Calu3 (cell line): ENCODE measurements around the gene NUDT1. TPM values are rescaled to one million over a fixed set of nuclear protein-coding genes. Genes with fewer than 3 reads are reported as not detected.

Experiments
- BruUV-seq: library from RNA; stranded (reverse); fragments of 400-500 nt; replicated peaks from 2 replicates; lab custom pipeline; 2021; lab: Mats Ljungman, UMichigan
- CTCF ChIA-PET: fragments of 300-600 bp; sonication (Branson Sonifier 250); formaldehyde crosslinking; loops from one replicate; lab custom pipeline; 2022; ENCODE audit warnings: antibody characterized with exemption; lab: Charles Lee
- DNase-seq: peaks from one replicate; pipeline ENCODE4 v3.0.0; 2022
- H3K27ac Mint-ChIP-seq: one replicate; pipeline ENCODE4 v1.8.0; 2022; ENCODE audit warnings: mixed read lengths; ENCODE audit not compliant: unreplicated experiment
- H3K27me3 Mint-ChIP-seq: one replicate; pipeline ENCODE4 v1.8.0; 2022; ENCODE audit warnings: mixed read lengths; ENCODE audit not compliant: unreplicated experiment
- H3K36me3 Mint-ChIP-seq: one replicate; pipeline ENCODE4 v1.8.0; 2022; ENCODE audit warnings: mild to moderate bottlenecking, moderate library complexity, mixed read lengths; ENCODE audit not compliant: insufficient read depth, unreplicated experiment
- H3K4me1 Mint-ChIP-seq: one replicate; pipeline ENCODE4 v1.8.0; 2022; ENCODE audit warnings: mild to moderate bottlenecking, low read depth, mixed read lengths; ENCODE audit not compliant: unreplicated experiment
- H3K4me3 Mint-ChIP-seq: one replicate; pipeline ENCODE4 v1.8.0; 2022; ENCODE audit warnings: mild to moderate bottlenecking, low read depth, moderate library complexity, mixed read lengths; ENCODE audit not compliant: unreplicated experiment
- H3K9me3 Mint-ChIP-seq: one replicate; pipeline ENCODE4 v1.8.0; 2022; ENCODE audit warnings: low read depth, mixed read lengths; ENCODE audit not compliant: unreplicated experiment
- CTCF ChIP-seq: fragments of 200-600 bp; IDR thresholded peaks from one replicate; pipeline ENCODE4 v1.8.0; 2022; ENCODE audit warnings: antibody characterized with exemption; ENCODE audit not compliant: unreplicated experiment
- intact Hi-C: fragments of 100-400 bp; cut with micrococcal nuclease; formaldehyde crosslinking; loops from one replicate; pipeline ENCODE4 v1.10.0; 2022; ENCODE audit not compliant: unreplicated experiment
- total RNA-seq: library from RNA; stranded (reverse); gene quantifications from 2 replicates; pipeline ENCODE4 v1.2.3, GENCODE V29; 2022

Gene NUDT1
- total RNA-seq, 1 experiment from 2014 or later, result 65.6 TPM

GRCh38 chr7:2253525-2254244 lies 11.7 kb downstream of the NUDT1 start:
- CTCF ChIA-PET, result no interaction called here
- no peaks in the 10 kb centered on the region for H3K9me3 Mint-ChIP-seq
- no TSS peak for BruUV-seq
- intact Hi-C loops, result no loop called here
- no peak overlapping the region for H3K27ac Mint-ChIP-seq
- TF ChIP-seq CTCF, result no peak
- peaks cover 15% of the 10 kb centered on the region for H3K4me1 Mint-ChIP-seq
- DNase-seq, result no peak
- no peaks in the 10 kb centered on the region for H3K27me3 Mint-ChIP-seq
- no peak overlapping the region for H3K4me3 Mint-ChIP-seq
- H3K36me3 Mint-ChIP-seq, result peaks cover 53% of the 10 kb centered on the region

- no peaks in the 10 kb centered on the region for H3K9me3 Mint-ChIP-seq
- H3K4me1 Mint-ChIP-seq, result peaks cover 6% of the 10 kb centered on the region
- TF ChIP-seq CTCF, result no peak
- H3K27me3 Mint-ChIP-seq, result no peaks in the 10 kb centered on the region
- peaks cover 49% of the 10 kb centered on the region for H3K36me3 Mint-ChIP-seq
- CTCF ChIA-PET, result no interaction called here
- intact Hi-C loops, result no loop called here
- no TSS peak for BruUV-seq
- H3K4me3 Mint-ChIP-seq, result no peak overlapping the region
- no peak overlapping the region for H3K27ac Mint-ChIP-seq
- DNase-seq, result no peak
These were observed 12.6 kb downstream of the NUDT1 start for GRCh38 chr7:2254429-2255144.

GRCh38 chr7:2255145-2256139 lies 13.4 kb downstream of the NUDT1 start:
- no peak overlapping the region for H3K27ac Mint-ChIP-seq
- no peaks in the 10 kb centered on the region for H3K9me3 Mint-ChIP-seq
- DNase-seq, result peak; percentile 25
- H3K36me3 Mint-ChIP-seq, result peaks cover 44% of the 10 kb centered on the region
- intact Hi-C loops, result no loop called here
- H3K27me3 Mint-ChIP-seq, result no peaks in the 10 kb centered on the region
- TF ChIP-seq CTCF, result no peak
- H3K4me3 Mint-ChIP-seq, result no peak overlapping the region
- CTCF ChIA-PET, result no interaction called here
- BruUV-seq, result no TSS peak
- peaks cover 7% of the 10 kb centered on the region for H3K4me1 Mint-ChIP-seq

- TF ChIP-seq CTCF, result no peak
- DNase-seq, result no peak
- intact Hi-C loops, result no loop called here
- no peak overlapping the region for H3K4me3 Mint-ChIP-seq
- H3K36me3 Mint-ChIP-seq, result peaks cover 42% of the 10 kb centered on the region
- no peak overlapping the region for H3K27ac Mint-ChIP-seq
- no peaks in the 10 kb centered on the region for H3K27me3 Mint-ChIP-seq
- BruUV-seq, result no TSS peak
- no peaks in the 10 kb centered on the region for H3K9me3 Mint-ChIP-seq
- H3K4me1 Mint-ChIP-seq, result peaks cover 15% of the 10 kb centered on the region
- CTCF ChIA-PET, result no interaction called here
These were observed 14.4 kb downstream of the NUDT1 start for GRCh38 chr7:2256306-2257045.
